IPS-15b (cell line): ENCODE results near the gene ZNF319.
"Not testable (repeated sequence)": the region's sequence is repeated elsewhere in the genome, so short reads cannot be mapped to it uniquely, and the experiment has no call there.

ENCODE experiments used
- H3K27me3 ChIP-seq: one replicate; pipeline ENCODE4 v1.6.1; 2013; ENCODE audit warnings: low read length; ENCODE audit not compliant: control insufficient read depth, insufficient read depth
- H3K36me3 ChIP-seq: one replicate; pipeline ENCODE4 v1.6.1; 2013; ENCODE audit warnings: low read length; ENCODE audit not compliant: control insufficient read depth, insufficient read depth
- H3K4me1 ChIP-seq: one replicate; pipeline ENCODE4 v1.6.1; 2013; ENCODE audit warnings: mild to moderate bottlenecking, low read length; ENCODE audit not compliant: control insufficient read depth, insufficient read depth
- H3K4me3 ChIP-seq: one replicate; pipeline ENCODE4 v1.5.1; 2013; ENCODE audit warnings: low read depth, low read length
- H3K9ac ChIP-seq: one replicate; pipeline ENCODE4 v1.6.1; 2013; ENCODE audit warnings: low read depth, mild to moderate bottlenecking, low read length
- H3K9me3 ChIP-seq: one replicate; pipeline ENCODE4 v1.6.1; 2013; ENCODE audit warnings: mild to moderate bottlenecking, low read length; ENCODE audit not compliant: control insufficient read depth, insufficient read depth

ZNF319 gene

GRCh38 chr16:58013201-58013956 lies 12.9 kb upstream of the ZNF319 start:
- H3K9ac ChIP-seq, result no peak overlapping the region
- H3K36me3 ChIP-seq, result peaks cover 7% of the 10 kb centered on the region
- no peaks in the 10 kb centered on the region for H3K9me3 ChIP-seq
- no peak overlapping the region for H3K4me3 ChIP-seq
- H3K4me1 ChIP-seq, result no peaks in the 10 kb centered on the region
- no peaks in the 10 kb centered on the region for H3K27me3 ChIP-seq

- Histone ChIP-seq H3K9ac (no peak overlapping the region), H3K4me1 (no peaks in the 10 kb centered on the region), H3K9me3 (no peaks in the 10 kb centered on the region), H3K27me3 (no peaks in the 10 kb centered on the region), H3K36me3 (peaks cover 7% of the 10 kb centered on the region), H3K4me3 (no peak overlapping the region)
Observed at GRCh38 chr16:58012481-58012880, 12.0 kb upstream of the ZNF319 start.

- H3K4me1 ChIP-seq, result no peaks in the 10 kb centered on the region
- no peaks in the 10 kb centered on the region for H3K9me3 ChIP-seq
- no peak overlapping the region for H3K9ac ChIP-seq
- H3K36me3 ChIP-seq, result peaks cover 7% of the 10 kb centered on the region
- no peaks in the 10 kb centered on the region for H3K27me3 ChIP-seq
- H3K4me3 ChIP-seq, result no peak overlapping the region
Observed at GRCh38 chr16:58011652-58012051, 11.2 kb upstream of the ZNF319 start.

- Histone ChIP-seq H3K9ac (no peak overlapping the region), H3K9me3 (no peaks in the 10 kb centered on the region), H3K27me3 (no peaks in the 10 kb centered on the region), H3K4me3 (no peak overlapping the region), H3K4me1 (no peaks in the 10 kb centered on the region), H3K36me3 (peaks cover 7% of the 10 kb centered on the region)
Observed at GRCh38 chr16:58010886-58011285, 10.4 kb upstream of the ZNF319 start.

- no peaks in the 10 kb centered on the region for H3K9me3 ChIP-seq
- no peaks in the 10 kb centered on the region for H3K27me3 ChIP-seq
- H3K4me1 ChIP-seq, result no peaks in the 10 kb centered on the region
- H3K36me3 ChIP-seq, result peaks cover 7% of the 10 kb centered on the region
- H3K4me3 ChIP-seq, result no peak overlapping the region
- no peak overlapping the region for H3K9ac ChIP-seq
Observed at GRCh38 chr16:58009856-58010416, 9.5 kb upstream of the ZNF319 start.

- H3K4me1 ChIP-seq, H3K9me3 ChIP-seq, H3K9ac ChIP-seq, H3K4me3 ChIP-seq, H3K27me3 ChIP-seq, H3K36me3 ChIP-seq: not testable (repeated sequence)
Observed at GRCh38 chr16:58004736-58005135, 4.3 kb upstream of the ZNF319 start.

GRCh38 chr16:58002936-58003335 lies 2.5 kb upstream of the ZNF319 start:
- Histone ChIP-seq H3K9ac (no peak overlapping the region), H3K4me1 (no peaks in the 10 kb centered on the region), H3K27me3 (no peaks in the 10 kb centered on the region), H3K36me3 (peaks cover 9% of the 10 kb centered on the region), H3K4me3 (no peak overlapping the region), H3K9me3 (no peaks in the 10 kb centered on the region)

- H3K9ac ChIP-seq, result no peak overlapping the region
- no peaks in the 10 kb centered on the region for H3K4me1 ChIP-seq
- peak overlapping the region; percentile 80 for H3K4me3 ChIP-seq
- peaks cover 14% of the 10 kb centered on the region for H3K36me3 ChIP-seq
- no peaks in the 10 kb centered on the region for H3K9me3 ChIP-seq
- H3K27me3 ChIP-seq, result no peaks in the 10 kb centered on the region
Observed at GRCh38 chr16:58002416-58002800, 1.9 kb upstream of the ZNF319 start.

GRCh38 chr16:58001781-58002415 lies 1.4 kb upstream of the ZNF319 start:
- no peaks in the 10 kb centered on the region for H3K27me3 ChIP-seq
- H3K4me3 ChIP-seq, result peak overlapping the region; percentile 80
- no peaks in the 10 kb centered on the region for H3K9me3 ChIP-seq
- H3K36me3 ChIP-seq, result peaks cover 19% of the 10 kb centered on the region
- no peaks in the 10 kb centered on the region for H3K4me1 ChIP-seq
- no peak overlapping the region for H3K9ac ChIP-seq

GRCh38 chr16:58000706-58001676 lies 519 bp upstream of the ZNF319 start, which contains the start of gene USB1:
Gene USB1, plus strand, starts transcription at chr16:58001407. Its CDS starts 77 bp downstream, at chr16:58001484.
- Histone ChIP-seq H3K9me3 (no peaks in the 10 kb centered on the region), H3K4me1 (no peaks in the 10 kb centered on the region), H3K36me3 (peaks cover 28% of the 10 kb centered on the region), H3K4me3 (peak within 1 kb of the TSS; percentile 80), H3K27me3 (no peaks in the 10 kb centered on the region), H3K9ac (peak within 1 kb of the TSS; percentile 54)

- H3K36me3 ChIP-seq, result peaks cover 25% of the 10 kb centered on the region
- H3K9me3 ChIP-seq, result no peaks in the 10 kb centered on the region
- no peaks in the 10 kb centered on the region for H3K4me1 ChIP-seq
- H3K9ac ChIP-seq, result no peak overlapping the region
- peak overlapping the region; percentile 53 for H3K4me3 ChIP-seq
- H3K27me3 ChIP-seq, result no peaks in the 10 kb centered on the region
Observed at GRCh38 chr16:57999366-57999970, 1.0 kb downstream of the ZNF319 start.
